Activated T-cell treated with anti-CD3 and anti-CD28 coated beads, Interleukin-2, amount 50 U/mL, for 72 hours (primary cell): ENCODE measurements around the gene DNAJC18. TPM values are rescaled to one million over a fixed set of nuclear protein-coding genes. Genes with fewer than 3 reads are reported as not detected.

Experiments
- ATAC-seq, 2 donors: fragments of 150-1000 bp; cut with Tn5 transposase; replicated peaks in 1 of 2; 2 replicates each; pipeline ENCODE4 v1.10.0; 2021; ENCODE audit warnings: moderate library complexity in 2 of 2, mild to moderate bottlenecking in 1 of 2
- DNase-seq, 2 donors: peaks; one replicate each; pipeline ENCODE4 v3.0.0; 2021 to 2022; ENCODE audit warnings: mixed read lengths in 1 of 2
- H3K27ac Mint-ChIP-seq: one replicate; pipeline ENCODE4 v1.8.0; 2022; ENCODE audit warnings: mild to moderate bottlenecking, moderate library complexity, mixed read lengths
- H3K27me3 Mint-ChIP-seq: one replicate; pipeline ENCODE4 v1.8.0; 2022; ENCODE audit warnings: low read depth, mixed read lengths
- H3K36me3 Mint-ChIP-seq, 2 donors: one replicate each; pipeline ENCODE4 v1.8.0; 2022; ENCODE audit warnings: mixed read lengths in 2 of 2, mild to moderate bottlenecking in 1 of 2; ENCODE audit not compliant: insufficient read depth in 2 of 2
- H3K4me1 Mint-ChIP-seq: one replicate; pipeline ENCODE4 v1.8.0; 2022; ENCODE audit warnings: low read depth, mixed read lengths
- H3K4me3 Mint-ChIP-seq, 2 donors: one replicate each; pipeline ENCODE4 v1.8.0; 2022; ENCODE audit warnings: mild to moderate bottlenecking in 2 of 2, mixed read lengths in 2 of 2, moderate library complexity in 2 of 2
- H3K9me3 Mint-ChIP-seq, 2 donors: one replicate each; pipeline ENCODE4 v1.8.0; 2022; ENCODE audit warnings: mixed read lengths in 2 of 2
- total RNA-seq, 2 donors: library from RNA; stranded (reverse); gene quantifications; one replicate each; pipeline ENCODE4 v1.2.3, GENCODE V29; 2022

The DNAJC18 gene
- total RNA-seq, 2 donors from 2014 or later = 46.1 to 73.7 TPM

GRCh38 chr5:139473565-139473964 is 34.2 kb upstream of the DNAJC18 start:
- no peak for DNase-seq
- H3K4me3 Mint-ChIP-seq = peak overlapping the region in 1 of 2 donors; percentile 10

GRCh38 chr5:139473105-139473504 is 33.8 kb upstream of the DNAJC18 start:
- no peak overlapping the region for H3K4me3 Mint-ChIP-seq
- no peaks in the 10 kb centered on the region for H3K9me3 Mint-ChIP-seq
- ATAC-seq (no peak), DNase-seq (no peak)
- H3K36me3 Mint-ChIP-seq = peaks cover 5 to 8% of the 10 kb centered on the region in 2 donors
- peaks cover 85% of the 10 kb centered on the region for H3K4me1 Mint-ChIP-seq
- no peak overlapping the region for H3K27ac Mint-ChIP-seq
- H3K27me3 Mint-ChIP-seq = no peaks in the 10 kb centered on the region

More at GRCh38 chr5:139473565-139473964, 34.2 kb upstream of the DNAJC18 start:
- Mint-ChIP-seq H3K27ac (peak overlapping the region; percentile 52), H3K27me3 (no peaks in the 10 kb centered on the region), H3K36me3 (peaks cover 7 to 9% of the 10 kb centered on the region in 2 donors), H3K9me3 (no peaks in the 10 kb centered on the region), H3K4me1 (peaks cover 85% of the 10 kb centered on the region)
- ATAC-seq = peak in 1 of 2 donors; percentile 10

- H3K9me3 Mint-ChIP-seq = no peaks in the 10 kb centered on the region
- no peak for DNase-seq
- peak in 1 of 2 donors; percentile 2 for ATAC-seq
- peak overlapping the region; percentile 58 to 71 for H3K4me3 Mint-ChIP-seq
- H3K4me1 Mint-ChIP-seq = peaks cover 79% of the 10 kb centered on the region
- H3K27ac Mint-ChIP-seq = peak overlapping the region; percentile 64
- H3K36me3 Mint-ChIP-seq = peaks cover 5 to 6% of the 10 kb centered on the region in 2 donors
- H3K27me3 Mint-ChIP-seq = no peaks in the 10 kb centered on the region
These were observed 33.2 kb upstream of the DNAJC18 start for GRCh38 chr5:139472386-139473030.

- ATAC-seq (peak; percentile 55 to 60), DNase-seq (peak in 1 of 2 donors; percentile 52)
- peak within 1 kb of the TSS; percentile 74 to 83 for H3K4me3 Mint-ChIP-seq
- no peaks in the 10 kb centered on the region for H3K27me3 Mint-ChIP-seq
- H3K4me1 Mint-ChIP-seq = peaks cover 74% of the 10 kb centered on the region
- peak within 1 kb of the TSS; percentile 95 for H3K27ac Mint-ChIP-seq
- peaks cover 3 to 6% of the 10 kb centered on the region in 2 donors for H3K36me3 Mint-ChIP-seq
- H3K9me3 Mint-ChIP-seq = no peaks in the 10 kb centered on the region
These were observed 31.5 kb upstream of the DNAJC18 start, which contains the start of gene SMIM33 for GRCh38 chr5:139470821-139471300. TSS of gene SMIM33 (plus strand) at chr5:139471004. CDS start at chr5:139471122, 118 bp downstream.

- ATAC-seq (peak; percentile 52 to 55), DNase-seq (no peak)
- Mint-ChIP-seq H3K27ac (peak overlapping the region; percentile 67), H3K36me3 (no peaks in the 10 kb centered on the region), H3K9me3 (no peaks in the 10 kb centered on the region), H3K4me3 (peak overlapping the region in 1 of 2 donors; percentile 47), H3K4me1 (peaks cover 50% of the 10 kb centered on the region), H3K27me3 (no peaks in the 10 kb centered on the region)
These were observed 29.2 kb upstream of the DNAJC18 start for GRCh38 chr5:139468421-139468931.

- Mint-ChIP-seq H3K27me3 (no peaks in the 10 kb centered on the region), H3K4me3 (no peak within 1 kb of the TSS), H3K9me3 (no peaks in the 10 kb centered on the region), H3K4me1 (peaks cover 40% of the 10 kb centered on the region), H3K36me3 (no peaks in the 10 kb centered on the region), H3K27ac (no peak within 1 kb of the TSS)
- DNase-seq = no peak
- ATAC-seq = no peak
These were observed 23.4 kb upstream of the DNAJC18 start, which contains the start of gene ECSCR for GRCh38 chr5:139462586-139463276. TSS of gene ECSCR (minus strand) at chr5:139462743. CDS start at chr5:139462670, 73 bp downstream.

GRCh38 chr5:139461698-139462097 is 22.4 kb upstream of the DNAJC18 start:
- ATAC-seq (no peak), DNase-seq (no peak)
- no peak overlapping the region for H3K4me3 Mint-ChIP-seq
- no peak overlapping the region for H3K27ac Mint-ChIP-seq
- H3K9me3 Mint-ChIP-seq = no peaks in the 10 kb centered on the region
- H3K27me3 Mint-ChIP-seq = no peaks in the 10 kb centered on the region
- peaks cover 50% of the 10 kb centered on the region for H3K4me1 Mint-ChIP-seq
- H3K36me3 Mint-ChIP-seq = no peaks in the 10 kb centered on the region

GRCh38 chr5:139461176-139461575 is 21.9 kb upstream of the DNAJC18 start:
- no peak overlapping the region for H3K27ac Mint-ChIP-seq
- no peaks in the 10 kb centered on the region for H3K9me3 Mint-ChIP-seq
- DNase-seq (no peak), ATAC-seq (no peak)
- H3K4me3 Mint-ChIP-seq = no peak overlapping the region
- no peaks in the 10 kb centered on the region for H3K27me3 Mint-ChIP-seq
- H3K4me1 Mint-ChIP-seq = peaks cover 56% of the 10 kb centered on the region
- no peaks in the 10 kb centered on the region for H3K36me3 Mint-ChIP-seq

- Mint-ChIP-seq H3K27ac (peak overlapping the region; percentile 96), H3K36me3 (no peaks in the 10 kb centered on the region), H3K9me3 (no peaks in the 10 kb centered on the region), H3K27me3 (no peaks in the 10 kb centered on the region), H3K4me1 (peaks cover 60% of the 10 kb centered on the region), H3K4me3 (peak overlapping the region; percentile 86 to 90)
- ATAC-seq (no peak), DNase-seq (no peak)
These were observed 21.1 kb upstream of the DNAJC18 start for GRCh38 chr5:139460455-139460854.

GRCh38 chr5:139459451-139459934 is 20.2 kb upstream of the DNAJC18 start:
- DNase-seq = peak in 1 of 2 donors; percentile 54
- no peaks in the 10 kb centered on the region for H3K36me3 Mint-ChIP-seq
- peak overlapping the region; percentile 96 for H3K27ac Mint-ChIP-seq
- H3K27me3 Mint-ChIP-seq = no peaks in the 10 kb centered on the region
- H3K9me3 Mint-ChIP-seq = no peaks in the 10 kb centered on the region
- ATAC-seq = peak; percentile 44 to 46
- H3K4me3 Mint-ChIP-seq = peak overlapping the region; percentile 86 to 90
- H3K4me1 Mint-ChIP-seq = peaks cover 70% of the 10 kb centered on the region

- ATAC-seq = peak; percentile 89 to 90
- peak overlapping the region; percentile 86 to 90 for H3K4me3 Mint-ChIP-seq
- H3K36me3 Mint-ChIP-seq = peaks cover 0 to 3% of the 10 kb centered on the region in 2 donors
- peak overlapping the region; percentile 96 for H3K27ac Mint-ChIP-seq
- DNase-seq = peak; percentile 82 to 87
- H3K4me1 Mint-ChIP-seq = peaks cover 77% of the 10 kb centered on the region
- H3K27me3 Mint-ChIP-seq = no peaks in the 10 kb centered on the region
- H3K9me3 Mint-ChIP-seq = peaks cover 0 to 1% of the 10 kb centered on the region in 2 donors
These were observed 19.5 kb upstream of the DNAJC18 start for GRCh38 chr5:139458580-139459407.

- peaks cover 82% of the 10 kb centered on the region for H3K4me1 Mint-ChIP-seq
- peaks cover 0 to 4% of the 10 kb centered on the region in 2 donors for H3K9me3 Mint-ChIP-seq
- peak; percentile 60 to 73 for DNase-seq
- H3K4me3 Mint-ChIP-seq = peak overlapping the region; percentile 60 to 63
- no peaks in the 10 kb centered on the region for H3K27me3 Mint-ChIP-seq
- H3K36me3 Mint-ChIP-seq = peaks cover 0 to 6% of the 10 kb centered on the region in 2 donors
- H3K27ac Mint-ChIP-seq = peak overlapping the region; percentile 70
- ATAC-seq = peak; percentile 18 to 26
These were observed 18.5 kb upstream of the DNAJC18 start for GRCh38 chr5:139457653-139458306.
